PC-9 (cell line): ENCODE results near the gene USP22. TPM values are rescaled to one million over a fixed set of nuclear protein-coding genes. Genes with fewer than 3 reads are reported as not detected.

ENCODE experiments used
- BruUV-seq: library from RNA; stranded (reverse); fragments of 400-500 nt; replicated peaks from 2 replicates; lab custom pipeline; 2021; lab: Mats Ljungman, UMichigan
- CTCF ChIA-PET: fragments of 300-600 bp; sonication (Branson Sonifier 250); formaldehyde crosslinking; loops from one replicate; lab custom pipeline; 2022; ENCODE audit warnings: antibody characterized with exemption; lab: Charles Lee
- POLR2A ChIA-PET: fragments of 300-600 bp; sonication (Branson Sonifier 250); formaldehyde crosslinking; loops from one replicate; lab custom pipeline; 2022; ENCODE audit warnings: antibody characterized with exemption; ENCODE audit not compliant: unreplicated experiment; lab: Charles Lee
- DNase-seq, 2 experiments: peaks; one replicate each; pipeline versions ENCODE4 v3.0.0 to v3.0.0-alpha.2; 2015 to 2022; ENCODE audit warnings: mixed read lengths in 1 of 2
- H2AFZ ChIP-seq: fragments of 200-600 bp; sonication (generic); 2 replicates; pipeline ENCODE4 v1.8.1; 2017; ENCODE audit warnings: antibody characterized with exemption
- H3F3A ChIP-seq: fragments of 200-600 bp; sonication (generic); 2 replicates; pipeline ENCODE4 v1.8.1; 2017; ENCODE audit warnings: antibody characterized with exemption, mild to moderate bottlenecking, low read depth; ENCODE audit not compliant: insufficient read depth
- H3K27ac ChIP-seq: fragments of 200-600 bp; sonication (generic); 2 replicates; pipeline ENCODE4 v1.6.1; 2016; ENCODE audit warnings: mixed run types
- H3K27me3 ChIP-seq: fragments of 200-600 bp; sonication (generic); 2 replicates; pipeline ENCODE4 v1.6.1; 2016; ENCODE audit warnings: low read depth, mixed run types; ENCODE audit not compliant: insufficient read depth
- H3K36me3 ChIP-seq: fragments of 200-600 bp; sonication (generic); 2 replicates; pipeline ENCODE4 v1.6.1; 2016; ENCODE audit warnings: low read depth, mixed run types
- H3K4me1 ChIP-seq: fragments of 200-600 bp; sonication (generic); replicated peaks from 2 replicates; pipeline ENCODE4 v1.6.1; 2016; ENCODE audit warnings: mixed run types; ENCODE audit not compliant: insufficient read depth
- H3K4me2 ChIP-seq: fragments of 200-600 bp; sonication (generic); 2 replicates; pipeline ENCODE4 v1.6.1; 2017; ENCODE audit warnings: mixed run types
- H3K4me3 ChIP-seq: fragments of 200-600 bp; sonication (generic); 2 replicates; pipeline ENCODE4 v1.6.1; 2016; ENCODE audit warnings: mixed run types
- H3K79me2 ChIP-seq: fragments of 200-600 bp; sonication (generic); 2 replicates; pipeline ENCODE4 v1.6.1; 2017; ENCODE audit warnings: low read depth, mixed run types
- H3K9me2 ChIP-seq: fragments of 200-600 bp; sonication (generic); 2 replicates; pipeline ENCODE4 v1.8.1; 2017; ENCODE audit warnings: mild to moderate bottlenecking; ENCODE audit not compliant: insufficient read depth
- H3K9me3 ChIP-seq: fragments of 200-600 bp; sonication (generic); 2 replicates; pipeline ENCODE4 v1.8.1; 2016; ENCODE audit warnings: low read depth; ENCODE audit not compliant: insufficient read depth
- H4K20me1 ChIP-seq: fragments of 200-600 bp; sonication (generic); 2 replicates; pipeline ENCODE4 v1.8.1; 2017; ENCODE audit not compliant: insufficient read depth
- EZH2 ChIP-seq: fragments of 200-600 bp; sonication (generic); IDR thresholded peaks from 2 replicates; pipeline ENCODE4 v1.8.0; 2017; ENCODE audit warnings: antibody characterized with exemption, low read depth
- intact Hi-C: fragments of 100-400 bp; cut with micrococcal nuclease; formaldehyde crosslinking; loops from one replicate; pipeline ENCODE4 v1.10.0; 2022; ENCODE audit not compliant: unreplicated experiment
- total RNA-seq: library from RNA; stranded (reverse); gene quantifications from 2 replicates; pipeline ENCODE4 v1.2.3, GENCODE V29; 2021
- TF ChIP-seq, protein P1 (sequence below): fragments of 200-600 bp; sonication (generic); conservative IDR thresholded peaks from 2 replicates; pipeline ENCODE4 v1.6.1; 2017; ENCODE audit warnings: mixed run types, antibody characterized with exemption, mild to moderate bottlenecking, moderate library complexity

USP22 gene
- total RNA-seq, 1 experiment from 2014 or later, result 296 TPM

DNA sequence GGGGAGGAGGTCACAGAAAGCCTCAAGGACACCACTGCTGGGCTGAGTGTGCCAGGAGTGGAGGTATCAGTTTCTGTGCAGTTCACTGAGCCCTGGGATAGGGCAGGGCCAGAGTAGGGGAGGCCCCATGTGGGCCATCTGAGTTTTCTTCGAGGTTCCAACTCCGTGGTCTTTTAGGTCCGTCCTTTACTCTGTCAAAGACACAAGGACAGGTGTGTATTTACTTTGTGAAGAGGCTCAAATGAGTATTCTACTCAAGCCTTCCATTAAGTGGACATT is 59.5 kb downstream of the USP22 start:
- CTCF ChIA-PET, result no interaction called here
- Histone ChIP-seq H3K4me3 (no peak overlapping the region), H3K79me2 (no peaks in the 10 kb centered on the region), H4K20me1 (no peaks in the 10 kb centered on the region), H3K27me3 (peaks cover 5% of the 10 kb centered on the region), H3K4me2 (no peak overlapping the region), H3F3A (no peaks in the 10 kb centered on the region), H3K9me3 (no peaks in the 10 kb centered on the region), H3K36me3 (no peaks in the 10 kb centered on the region), H2AFZ (no peak overlapping the region), H3K27ac (no peak overlapping the region), H3K4me1 (no peaks in the 10 kb centered on the region), H3K9me2 (no peaks in the 10 kb centered on the region)
- no peak for DNase-seq
- TF ChIP-seq EZH2, result no peak
- TF ChIP-seq, protein P1, sequence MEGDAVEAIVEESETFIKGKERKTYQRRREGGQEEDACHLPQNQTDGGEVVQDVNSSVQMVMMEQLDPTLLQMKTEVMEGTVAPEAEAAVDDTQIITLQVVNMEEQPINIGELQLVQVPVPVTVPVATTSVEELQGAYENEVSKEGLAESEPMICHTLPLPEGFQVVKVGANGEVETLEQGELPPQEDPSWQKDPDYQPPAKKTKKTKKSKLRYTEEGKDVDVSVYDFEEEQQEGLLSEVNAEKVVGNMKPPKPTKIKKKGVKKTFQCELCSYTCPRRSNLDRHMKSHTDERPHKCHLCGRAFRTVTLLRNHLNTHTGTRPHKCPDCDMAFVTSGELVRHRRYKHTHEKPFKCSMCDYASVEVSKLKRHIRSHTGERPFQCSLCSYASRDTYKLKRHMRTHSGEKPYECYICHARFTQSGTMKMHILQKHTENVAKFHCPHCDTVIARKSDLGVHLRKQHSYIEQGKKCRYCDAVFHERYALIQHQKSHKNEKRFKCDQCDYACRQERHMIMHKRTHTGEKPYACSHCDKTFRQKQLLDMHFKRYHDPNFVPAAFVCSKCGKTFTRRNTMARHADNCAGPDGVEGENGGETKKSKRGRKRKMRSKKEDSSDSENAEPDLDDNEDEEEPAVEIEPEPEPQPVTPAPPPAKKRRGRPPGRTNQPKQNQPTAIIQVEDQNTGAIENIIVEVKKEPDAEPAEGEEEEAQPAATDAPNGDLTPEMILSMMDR, result no peak
- BruUV-seq, result no TSS peak
- POLR2A ChIA-PET, result no interaction called here
- intact Hi-C loops, result no loop called here

DNA sequence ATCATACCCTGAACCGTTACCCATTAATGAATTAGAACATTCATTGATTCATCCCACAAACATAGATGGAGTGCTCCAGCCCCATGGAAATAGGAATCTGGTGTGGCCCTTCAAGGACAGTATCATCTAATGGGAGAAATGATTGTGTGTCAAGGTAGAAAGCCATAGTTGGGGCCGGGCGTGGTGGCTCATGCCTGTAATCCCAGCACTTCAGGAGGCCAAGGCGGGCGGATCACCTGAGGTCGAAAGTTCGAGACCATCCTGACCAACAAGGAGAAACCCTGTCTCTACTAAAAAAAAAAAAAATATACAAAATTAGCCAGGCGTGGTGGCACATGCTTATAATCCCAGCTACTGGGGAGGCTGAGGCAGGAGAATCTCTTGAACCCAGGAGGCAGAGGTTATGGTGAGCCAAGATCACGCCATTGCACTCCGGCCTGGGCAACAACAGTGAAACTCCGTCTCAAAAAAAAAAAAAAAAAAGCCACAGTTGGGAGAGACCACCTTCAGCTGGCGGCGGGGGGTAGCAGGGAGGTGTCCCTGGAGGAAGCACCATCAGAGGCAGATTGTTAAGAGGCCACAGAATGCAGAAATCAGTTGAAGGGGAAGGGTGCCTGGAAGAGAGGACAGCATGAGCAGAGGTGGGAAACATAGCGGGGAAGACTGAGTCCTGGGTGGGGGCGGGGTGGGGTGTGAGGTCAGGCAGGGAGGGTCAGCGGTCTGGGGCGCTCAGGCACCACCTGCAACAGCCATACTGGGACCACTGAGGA is 60.0 kb downstream of the USP22 start:
- Histone ChIP-seq H3K4me3 (no peak overlapping the region), H3K9me3 (no peaks in the 10 kb centered on the region), H4K20me1 (no peaks in the 10 kb centered on the region), H3K4me1 (no peaks in the 10 kb centered on the region), H3K36me3 (no peaks in the 10 kb centered on the region), H3K9me2 (no peaks in the 10 kb centered on the region), H3K79me2 (no peaks in the 10 kb centered on the region), H3K4me2 (no peak overlapping the region), H3K27ac (no peak overlapping the region), H3F3A (no peaks in the 10 kb centered on the region), H2AFZ (no peak overlapping the region), H3K27me3 (peaks cover 5% of the 10 kb centered on the region)
- TF ChIP-seq, protein P1, result no peak
- no TSS peak for BruUV-seq
- ChIA-PET CTCF (no interaction called here), POLR2A (no interaction called here)
- intact Hi-C loops, result no loop called here
- DNase-seq, result no peak

DNA sequence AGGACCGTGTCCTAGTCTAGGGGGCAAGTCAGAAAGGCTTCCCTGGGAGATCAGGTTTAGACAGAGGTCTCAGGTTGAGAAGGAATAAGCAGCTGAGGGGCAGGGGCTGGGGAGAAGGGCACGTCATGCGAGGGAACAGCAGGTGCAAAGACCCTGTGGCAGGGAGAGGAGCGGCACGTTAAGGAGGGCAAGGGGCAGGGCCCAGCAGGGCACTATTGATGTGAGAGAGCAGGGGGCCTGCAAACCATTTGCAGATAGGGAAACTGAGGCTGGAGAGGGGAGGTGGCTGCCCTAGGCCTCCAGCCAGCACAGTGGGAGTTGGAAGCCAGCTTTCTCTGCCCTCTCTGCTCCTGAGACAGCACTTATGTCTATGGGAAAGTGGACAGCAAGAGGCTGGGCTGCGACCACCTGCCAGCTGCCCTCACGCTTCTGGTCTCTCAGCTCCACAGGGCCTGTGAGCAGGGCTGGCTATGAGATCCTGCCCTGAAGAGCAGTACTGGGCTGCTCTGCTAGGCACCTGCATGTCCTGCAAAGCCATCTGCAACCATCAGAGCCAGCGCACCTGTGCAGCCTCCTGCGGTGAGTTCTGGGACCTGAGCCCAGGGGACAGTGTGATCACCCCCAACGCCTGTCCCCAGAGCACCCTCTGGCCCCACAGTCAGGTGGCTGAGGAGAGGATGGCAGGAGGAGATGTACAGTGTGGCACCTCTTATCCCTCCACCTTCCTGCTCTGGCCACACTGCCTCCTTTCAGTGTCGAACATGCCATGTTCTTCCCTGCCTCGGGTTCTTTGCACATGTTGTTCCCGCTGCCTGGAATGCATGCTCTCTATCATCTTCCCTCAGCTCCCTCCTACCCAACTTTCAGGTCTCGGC is 61.5 kb downstream of the USP22 start:
- Histone ChIP-seq H3K4me2 (no peak overlapping the region), H3K36me3 (no peaks in the 10 kb centered on the region), H3K9me3 (no peaks in the 10 kb centered on the region), H4K20me1 (no peaks in the 10 kb centered on the region), H2AFZ (no peak overlapping the region), H3F3A (no peaks in the 10 kb centered on the region), H3K27ac (no peak overlapping the region), H3K9me2 (no peaks in the 10 kb centered on the region), H3K27me3 (peaks cover 5% of the 10 kb centered on the region), H3K79me2 (no peaks in the 10 kb centered on the region), H3K4me1 (no peaks in the 10 kb centered on the region), H3K4me3 (no peak overlapping the region)
- ChIA-PET POLR2A (no interaction called here), CTCF (no interaction called here)
- TF ChIP-seq EZH2, result no peak
- TF ChIP-seq, protein P1, result no peak
- BruUV-seq, result no TSS peak
- no peak for DNase-seq
- intact Hi-C loops, result no loop called here
